Esophagus muscularis mucosa (tissue), 4 donors: Measurements from ENCODE around the gene DNAJB4.
A peak's percentile ranks its signal among the peaks of the same experiment; 100 is the strongest.

Experiments
- CTCF ChIP-seq, 3 experiments: fragments of 200-600 bp in 2 of 3; fragments of 450-650 bp in 1 of 3; sonication (generic) in 2 of 3; IDR thresholded peaks; one replicate each; pipeline ENCODE4 v1.5.1; 2017 to 2019; ENCODE audit warnings: antibody characterized with exemption in 3 of 3, mild to moderate bottlenecking in 2 of 3, moderate library complexity in 1 of 3
- EP300 ChIP-seq: sonication (generic); formaldehyde crosslinking; IDR thresholded peaks from one replicate; pipeline ENCODE4 v1.6.1; 2017; ENCODE audit warnings: antibody characterized with exemption
- POLR2A ChIP-seq: fragments of 450-650 bp; IDR thresholded peaks from one replicate; pipeline ENCODE4 v1.6.1; 2017; ENCODE audit warnings: antibody characterized with exemption, moderate library complexity, mild to moderate bottlenecking, low read depth

GRCh38 chr1:78004719-78005447 lies at the start of gene DNAJB4:
- peak in 1 of 3 experiments; percentile 10 for TF ChIP-seq CTCF (IDR thresholded peaks at IDR 0.05)
- no peak for TF ChIP-seq EP300
- peak; percentile 91 for TF ChIP-seq POLR2A
